ENCODE measurements around the gene SQSTM1.

GRCh38 chr5:179795049-179795862 lies 25.4 kb upstream of the SQSTM1 start:
- no peak for TF ChIP-seq CTCF (conservative IDR thresholded peaks at IDR 0.05; ENCODE audit: low read depth, low read length)
- TF ChIP-seq EZH2 (IDR thresholded peaks at IDR 0.05; ENCODE audit: borderline replicate concordance, low read depth, low read length, poor library complexity, severe bottlenecking) = no peak

Measured in A673 (cell line).